NCI-H82 treated with DMSO at 0.1 percent for 48 hours (cell line): Measurements from ENCODE around the gene GAB1.
"Not testable (repeated sequence)": the region's sequence is repeated elsewhere in the genome, so short reads cannot be mapped to it uniquely, and the experiment has no call there.

ENCODE experiments used
- DNase-seq: peaks from one replicate; lab custom pipeline; 2025; ENCODE audit not compliant: unreplicated experiment; lab: John Stamatoyannopoulos, UW

The GAB1 gene

DNA sequence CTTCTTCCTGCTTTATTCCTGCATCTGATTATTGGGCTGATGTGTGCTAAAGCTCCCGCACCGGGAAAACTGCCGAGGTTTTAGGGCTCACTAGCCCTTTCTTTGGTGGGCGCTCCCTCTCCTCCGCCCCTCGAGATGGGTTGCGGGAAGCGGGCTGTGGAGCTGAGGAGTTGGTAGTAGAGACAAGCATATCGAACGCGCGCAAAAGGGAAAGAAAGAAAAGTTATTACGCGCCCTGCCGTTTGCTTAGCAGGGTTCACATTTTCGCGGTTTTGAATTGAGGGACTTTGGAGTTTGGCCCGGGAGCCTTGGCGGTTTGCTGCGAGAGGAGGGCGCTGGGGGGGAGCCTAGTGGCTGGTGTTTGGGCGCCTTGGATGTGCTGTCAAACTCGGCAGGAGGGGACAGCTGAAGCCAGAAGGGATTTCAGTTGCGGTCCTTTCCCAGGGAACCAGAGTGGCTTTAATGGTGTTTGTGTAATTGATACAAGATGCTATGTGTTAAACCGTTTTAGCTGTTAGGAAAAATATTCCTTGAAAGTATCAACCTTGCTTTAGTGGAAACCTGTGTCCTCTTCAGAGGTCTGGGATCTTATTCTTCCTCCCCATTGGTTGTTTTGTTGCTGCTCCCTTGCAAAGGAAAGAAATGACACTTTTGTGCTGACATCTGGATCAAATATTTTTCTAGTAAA, 1.1 kb downstream of the GAB1 start:
- no peak for DNase-seq

DNA sequence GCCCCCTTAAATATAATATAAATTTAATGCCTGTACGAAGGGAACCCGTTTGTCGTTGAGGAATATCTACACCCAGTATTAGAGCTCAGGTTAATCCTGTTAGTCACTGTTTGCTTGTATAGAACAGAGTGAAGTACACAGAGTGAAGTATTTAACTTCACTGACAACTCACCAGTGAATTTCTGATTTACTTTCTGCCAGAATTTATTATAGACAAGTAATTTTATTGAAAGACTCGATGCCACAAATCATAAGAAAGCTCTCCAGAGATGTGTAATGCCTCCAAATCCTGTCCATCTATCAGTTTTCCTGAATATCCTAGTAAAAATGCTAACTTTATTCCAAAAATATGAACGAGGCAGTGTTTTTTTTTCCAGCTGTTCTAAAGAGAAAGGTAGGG, 1.6 kb downstream of the GAB1 start:
- peak; percentile 22 for DNase-seq

DNA sequence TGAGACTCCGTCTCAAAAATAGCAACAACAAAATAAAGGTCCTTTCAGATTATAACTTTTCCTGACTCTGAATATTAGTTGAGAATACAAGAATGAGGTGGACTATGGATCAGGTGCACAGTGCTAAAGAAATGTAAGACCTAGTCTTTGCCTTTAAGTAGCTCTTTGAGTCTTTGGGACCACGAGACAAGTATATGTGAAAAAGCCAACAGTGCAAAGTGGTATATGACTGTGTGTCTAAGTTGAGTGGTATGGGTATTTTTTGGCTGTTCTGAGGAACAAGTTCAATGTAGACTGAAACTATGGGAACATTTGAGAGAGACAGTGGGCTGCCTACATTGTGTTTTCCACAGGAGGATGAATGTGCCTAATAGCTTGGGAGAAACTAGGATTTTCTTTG, 2.8 kb downstream of the GAB1 start:
- no peak for DNase-seq

DNA sequence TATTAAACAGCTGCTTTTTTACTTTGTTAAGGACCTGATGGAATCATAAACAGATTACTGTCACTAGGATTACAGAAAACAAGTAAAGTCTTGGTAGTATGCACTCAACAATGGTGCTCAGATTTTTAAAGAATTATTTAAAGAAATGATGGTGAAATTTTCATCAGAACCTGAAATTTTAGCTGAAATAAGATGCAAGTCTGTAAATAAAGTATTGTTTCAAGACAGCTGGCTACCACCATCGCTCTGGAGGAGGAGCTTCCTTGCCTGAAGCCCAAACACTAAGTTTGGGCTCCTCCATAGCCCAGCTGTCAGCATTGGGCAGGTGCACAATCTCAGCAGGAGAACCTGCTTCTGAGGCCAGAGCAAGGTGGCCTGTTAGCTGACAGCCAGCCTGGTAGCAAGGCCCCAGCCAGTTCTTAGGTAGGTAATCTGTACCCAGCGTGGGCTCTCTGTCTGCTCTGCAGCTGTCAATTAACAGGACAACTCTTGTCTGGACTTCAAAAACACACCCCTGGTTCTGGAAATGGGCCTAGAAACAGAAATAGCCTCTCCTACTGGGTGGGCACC, 4.6 kb downstream of the GAB1 start:
- DNase-seq: no peak

DNA sequence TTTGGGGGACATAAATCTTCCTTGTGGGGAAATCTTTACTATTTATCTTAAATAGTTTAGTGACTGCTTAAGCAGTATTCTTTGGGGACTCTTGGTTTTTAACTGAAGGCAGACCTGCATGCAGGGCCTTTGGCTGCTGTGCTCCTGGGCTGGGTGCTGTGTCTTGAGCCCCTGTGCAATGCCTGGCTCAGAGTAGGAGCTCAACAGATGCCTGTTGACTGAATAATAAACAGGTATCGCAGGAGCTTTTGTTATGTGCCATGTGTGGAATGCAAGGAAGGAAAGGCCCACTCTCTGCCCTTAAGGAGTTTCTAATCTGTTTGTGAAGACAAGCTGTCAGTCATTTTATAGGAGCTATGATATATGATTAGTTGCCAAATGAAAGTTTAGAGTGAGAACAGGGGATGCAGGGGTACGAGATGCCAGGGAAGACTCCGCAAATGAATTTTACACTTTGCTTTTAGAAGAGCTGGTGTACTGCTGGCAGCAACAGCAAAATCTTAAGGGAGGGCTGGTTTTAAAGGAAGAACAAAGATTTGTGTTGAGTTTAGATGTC, 6.7 kb downstream of the GAB1 start:
- DNase-seq: no peak

DNA sequence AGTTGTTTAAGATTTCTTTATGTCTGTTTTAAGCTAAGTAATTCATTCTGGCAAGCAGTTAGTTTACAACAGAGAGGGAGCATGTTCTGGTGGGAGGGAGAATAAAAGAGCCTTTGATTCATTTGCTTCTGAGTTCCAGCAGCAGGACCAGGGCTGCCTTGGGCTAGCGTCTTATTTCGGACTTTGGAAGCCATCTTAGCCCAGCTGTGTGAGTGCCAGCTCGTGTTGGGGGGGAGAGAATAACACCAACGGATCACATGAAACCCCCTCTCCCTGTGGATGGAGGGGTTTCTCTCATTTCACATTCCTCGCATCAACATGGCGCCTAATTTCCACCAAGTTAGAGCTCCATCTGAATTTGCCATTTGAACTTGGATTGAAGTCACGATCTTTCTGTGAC, 7.4 kb downstream of the GAB1 start:
- DNase-seq: no peak

DNA sequence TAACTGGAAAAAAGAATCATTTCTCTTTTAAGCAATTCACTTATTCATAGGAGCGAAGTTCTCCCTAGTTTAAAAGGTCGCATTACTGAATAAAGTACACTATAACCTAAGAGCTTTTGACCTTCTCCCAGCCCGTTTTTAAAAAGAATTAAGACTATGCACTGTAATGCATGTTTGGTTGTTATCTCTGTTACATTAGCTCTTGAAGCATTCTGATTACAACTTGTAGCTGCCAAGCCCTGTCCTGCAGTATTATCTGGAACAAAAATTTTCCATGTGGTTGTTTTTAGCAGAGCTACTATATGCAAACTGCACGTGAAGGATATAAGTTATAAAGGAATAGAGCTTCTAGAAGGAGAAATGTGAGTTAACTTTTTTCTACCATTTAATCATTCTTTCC, 8.1 kb downstream of the GAB1 start:
- DNase-seq: no peak

DNA sequence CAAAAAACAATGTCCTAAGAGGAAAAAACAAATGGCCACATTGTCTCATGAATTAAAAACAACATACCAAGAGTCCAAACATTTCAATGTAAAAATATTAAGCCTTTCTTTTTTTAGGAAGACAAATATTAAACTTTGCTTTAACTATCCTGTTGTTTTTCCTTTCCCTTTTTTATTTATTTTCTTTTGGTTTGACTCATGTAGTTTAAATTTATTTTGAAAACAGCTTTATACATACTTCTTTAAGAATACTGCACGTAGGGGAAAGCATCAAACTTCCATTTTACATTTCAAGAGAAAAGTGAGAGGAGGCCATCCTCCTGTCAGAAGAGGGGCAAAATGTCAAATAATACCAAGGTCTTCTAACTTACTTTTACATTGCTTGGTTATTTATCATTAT, 8.7 kb downstream of the GAB1 start:
- DNase-seq: no peak

DNA sequence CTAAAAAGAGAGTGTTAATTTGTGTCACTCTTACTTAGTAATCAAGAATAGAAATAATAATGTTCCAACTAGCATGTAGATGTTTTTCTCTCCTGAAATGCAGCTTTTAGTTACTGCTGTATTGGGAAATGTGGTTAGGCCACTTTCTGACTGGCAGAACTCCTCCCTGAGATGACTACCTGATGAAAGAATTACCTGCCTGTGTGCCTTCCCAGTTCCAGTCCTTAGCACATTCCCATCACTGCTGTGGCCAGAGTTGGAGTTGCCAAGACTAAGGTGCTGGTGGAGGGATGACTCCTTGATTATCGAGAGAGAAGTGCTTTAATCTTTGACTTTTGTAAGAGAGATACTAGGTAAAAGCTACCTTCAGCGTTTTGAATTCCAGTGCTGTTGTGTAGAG, 9.5 kb downstream of the GAB1 start:
- no peak for DNase-seq

DNA sequence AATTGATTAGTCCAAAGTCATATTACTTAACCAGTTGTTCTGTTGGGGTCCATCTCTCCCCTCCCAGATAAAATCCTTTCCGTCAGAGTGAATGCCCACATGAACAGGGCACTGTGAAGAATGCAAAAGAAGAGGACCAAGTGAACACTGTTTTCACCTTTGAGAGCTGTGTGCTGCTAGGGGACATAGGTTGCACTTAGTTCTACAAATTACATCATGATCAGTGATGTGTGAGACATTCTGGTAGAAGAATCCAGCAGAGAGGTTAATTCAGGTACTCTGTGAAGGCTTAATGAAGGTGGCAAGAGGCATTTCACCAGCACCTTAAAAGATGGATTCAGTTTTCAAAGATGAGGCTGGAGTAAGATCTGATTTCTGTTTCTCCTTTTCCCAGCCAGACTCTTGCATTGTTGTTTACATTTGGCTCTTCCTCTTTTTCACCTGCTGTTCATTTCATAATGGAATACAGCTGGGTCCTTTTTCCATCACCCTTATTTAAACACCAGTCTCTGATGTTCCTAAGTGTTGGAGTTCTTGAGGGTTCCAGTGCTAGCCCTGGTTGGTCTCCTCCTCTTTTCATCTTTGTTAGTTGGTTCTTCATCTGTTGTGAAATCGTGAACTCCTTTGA, 10.9 kb downstream of the GAB1 start:
- no peak for DNase-seq

DNA sequence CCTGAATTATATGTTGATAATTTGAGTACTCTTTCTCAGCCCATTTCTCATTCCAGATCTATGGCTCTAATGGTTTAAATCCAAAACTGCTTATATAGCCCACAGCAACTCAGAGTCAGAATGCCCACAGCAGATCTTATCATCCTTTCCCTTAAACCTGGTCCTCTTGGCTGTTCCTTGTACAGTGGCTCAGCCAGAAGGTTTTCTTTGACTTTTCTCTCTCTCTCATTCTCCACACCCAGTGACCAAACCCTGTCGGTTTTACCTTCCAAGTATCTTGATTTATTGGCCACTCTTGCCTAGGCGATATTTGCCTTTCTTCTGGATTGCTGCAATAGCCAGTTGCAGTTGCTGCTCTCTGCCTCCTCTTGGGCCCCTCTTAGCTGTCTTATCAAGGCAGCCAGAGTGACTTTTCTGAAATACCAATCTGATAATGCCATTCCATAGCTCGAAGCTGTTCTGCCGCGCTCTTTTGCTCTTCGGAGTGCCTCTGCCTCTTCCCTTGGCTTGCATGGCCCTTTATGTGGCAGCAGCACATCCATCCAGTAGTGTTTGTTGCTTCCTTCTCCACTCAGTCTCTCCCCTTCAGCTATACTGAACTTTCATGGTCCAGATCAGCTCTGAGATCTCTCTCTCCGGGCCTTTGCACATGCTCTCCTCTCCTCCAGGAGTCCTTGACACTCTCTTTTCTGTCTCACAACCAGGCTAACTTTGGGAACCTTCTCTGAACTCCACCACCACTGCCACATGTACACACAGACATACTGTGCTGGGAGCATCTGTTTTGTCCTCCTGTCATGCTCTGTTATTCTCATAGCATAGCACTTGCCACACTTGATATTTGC, 11.8 kb downstream of the GAB1 start:
- DNase-seq: no peak

DNA sequence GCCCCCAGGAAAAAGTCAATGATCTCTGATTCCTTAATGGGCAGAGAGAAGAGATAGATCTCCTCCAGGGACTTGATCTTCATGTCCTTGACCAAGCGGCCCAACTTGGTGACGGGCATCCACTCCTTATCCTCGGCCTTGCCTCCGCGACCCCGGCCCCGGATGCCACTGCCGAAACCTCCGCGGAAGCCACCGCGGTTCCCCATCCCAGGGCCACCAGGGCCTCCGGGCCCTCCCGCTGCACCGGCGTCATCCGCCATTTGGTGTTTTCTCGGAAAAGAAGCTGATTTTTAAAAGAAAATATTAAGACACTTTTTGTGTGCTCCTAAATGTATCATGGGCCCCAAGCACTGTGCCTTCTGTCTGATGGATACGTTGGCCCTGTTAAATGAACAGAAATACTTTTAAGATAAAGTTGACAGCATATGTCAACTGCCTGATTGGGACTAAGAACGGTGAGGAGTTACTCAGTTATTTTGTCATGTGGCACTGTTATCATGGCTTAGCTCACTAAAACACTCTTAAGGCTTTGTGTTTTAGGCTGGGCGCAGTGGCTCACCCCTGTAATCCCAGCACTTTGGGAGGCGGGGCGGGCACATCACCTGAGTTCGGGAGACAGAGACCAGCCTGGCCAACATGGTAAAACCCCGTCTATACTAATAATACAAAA, 13.3 kb downstream of the GAB1 start:
- DNase-seq: not testable (repeated sequence)

DNA sequence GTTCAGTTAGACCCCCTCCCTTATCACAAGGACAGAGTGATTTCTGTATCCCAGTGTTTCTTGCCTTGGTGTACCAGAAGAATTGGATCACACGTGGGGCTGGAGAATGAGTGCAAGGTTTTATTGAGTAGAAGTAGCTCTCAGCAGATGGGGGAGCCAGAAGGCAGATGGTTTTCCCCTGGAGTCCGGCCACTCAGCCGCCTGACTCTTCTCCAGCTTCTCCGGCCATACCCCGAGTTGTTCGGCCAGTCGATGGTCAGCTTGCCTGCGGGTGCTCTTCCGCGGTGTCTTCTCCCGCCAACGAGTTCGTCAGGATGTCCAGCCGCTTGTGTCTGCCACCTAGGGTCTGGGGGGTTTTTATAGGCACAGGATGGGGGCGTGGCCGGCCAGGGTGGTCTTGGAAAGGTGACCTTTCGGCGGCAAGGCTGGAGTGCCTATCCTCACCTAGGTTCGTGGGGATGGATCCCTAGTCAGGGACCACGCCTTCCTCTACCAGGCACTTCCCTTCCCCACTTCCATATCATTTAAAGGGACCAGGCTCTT, 14.5 kb downstream of the GAB1 start:
- DNase-seq: no peak

DNA sequence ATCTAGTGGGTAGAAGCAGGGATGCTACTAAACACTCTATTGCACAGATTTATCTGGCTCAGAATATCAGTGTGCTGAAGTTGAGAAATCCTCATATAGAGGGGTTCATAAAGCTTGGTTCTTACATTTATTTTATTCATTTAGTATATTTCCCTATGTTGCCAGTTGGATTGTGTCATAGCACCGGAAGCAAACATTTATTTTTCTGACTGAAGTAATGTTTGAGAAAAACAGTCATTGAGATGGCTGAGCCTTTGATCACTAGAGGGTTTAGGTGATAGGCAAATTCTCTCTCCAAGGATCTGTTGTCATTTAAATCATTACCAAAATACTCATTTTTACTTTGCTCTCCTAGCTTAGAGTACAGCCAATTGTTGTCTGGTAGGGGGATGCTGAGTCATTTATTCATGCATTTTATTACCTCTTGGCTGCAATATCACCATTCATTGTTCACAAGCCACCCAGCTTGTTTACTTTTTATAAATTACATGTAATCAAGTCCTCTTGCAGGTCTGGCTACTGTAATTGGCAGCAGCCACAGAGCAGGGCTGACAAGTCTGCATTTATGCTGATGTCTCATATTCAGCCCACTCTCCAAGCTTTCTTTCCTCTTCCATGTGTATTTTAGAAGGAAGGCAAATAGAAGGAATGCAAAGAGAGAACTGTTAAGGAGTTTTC, 15.2 kb downstream of the GAB1 start:
- DNase-seq: no peak

DNA sequence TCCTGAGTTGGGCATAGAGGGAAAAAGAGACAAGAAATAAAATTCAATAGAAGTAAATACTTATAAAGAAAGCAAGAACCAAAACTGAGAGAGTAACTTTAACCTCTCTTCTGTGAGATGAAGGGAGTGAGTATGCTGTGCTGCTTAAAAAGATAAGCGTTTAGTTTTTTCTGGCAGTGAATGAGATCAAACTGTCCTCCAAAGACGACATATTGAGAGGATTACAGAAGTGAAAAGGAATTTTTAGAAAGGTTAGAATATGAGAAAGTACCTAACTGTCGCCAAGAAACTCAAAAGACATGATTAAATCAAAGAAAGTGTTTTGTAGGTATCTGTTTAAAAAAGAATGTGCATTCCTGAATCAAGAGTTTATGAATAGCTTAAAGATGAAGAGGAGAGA, 16.0 kb downstream of the GAB1 start:
- DNase-seq: no peak

DNA sequence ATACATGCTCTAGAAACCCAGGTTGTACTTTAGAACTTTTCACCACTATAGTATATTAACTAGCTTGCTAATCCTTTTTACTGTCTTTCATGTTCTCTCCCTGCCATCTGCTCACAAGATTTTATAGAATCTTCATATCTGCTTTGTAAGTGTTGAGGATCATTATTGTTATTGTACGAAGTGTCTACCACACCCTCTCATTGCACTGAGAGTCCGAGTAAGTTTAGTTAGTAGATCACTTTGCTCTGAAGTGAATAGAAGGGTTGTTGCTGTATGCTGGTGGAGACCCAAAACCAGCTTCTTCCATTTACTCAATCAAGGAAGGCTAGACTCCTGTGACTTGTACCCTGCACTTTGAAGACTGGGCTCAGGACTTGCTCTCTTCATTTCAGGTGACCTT, 17.1 kb downstream of the GAB1 start:
- DNase-seq: peak; percentile 9

DNA sequence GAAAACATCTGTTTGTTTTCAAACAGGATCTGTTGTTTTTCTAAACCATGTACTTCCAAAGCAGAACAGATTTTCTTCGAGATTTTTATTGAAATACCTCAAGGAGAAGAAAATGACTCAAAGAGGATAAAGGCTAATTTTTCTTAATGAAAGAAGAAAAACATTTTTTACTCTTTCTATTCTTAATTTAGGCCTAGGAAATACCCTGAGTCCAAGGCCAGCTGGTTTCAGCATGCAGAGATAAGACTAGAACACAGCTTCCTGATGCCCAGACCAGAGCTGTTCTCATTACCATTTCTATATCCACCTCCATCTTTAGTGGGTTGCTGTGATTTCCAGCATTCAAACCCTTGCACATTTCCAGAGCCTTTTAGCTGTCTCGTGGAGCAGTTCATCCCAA, 18.3 kb downstream of the GAB1 start:
- DNase-seq: no peak

DNA sequence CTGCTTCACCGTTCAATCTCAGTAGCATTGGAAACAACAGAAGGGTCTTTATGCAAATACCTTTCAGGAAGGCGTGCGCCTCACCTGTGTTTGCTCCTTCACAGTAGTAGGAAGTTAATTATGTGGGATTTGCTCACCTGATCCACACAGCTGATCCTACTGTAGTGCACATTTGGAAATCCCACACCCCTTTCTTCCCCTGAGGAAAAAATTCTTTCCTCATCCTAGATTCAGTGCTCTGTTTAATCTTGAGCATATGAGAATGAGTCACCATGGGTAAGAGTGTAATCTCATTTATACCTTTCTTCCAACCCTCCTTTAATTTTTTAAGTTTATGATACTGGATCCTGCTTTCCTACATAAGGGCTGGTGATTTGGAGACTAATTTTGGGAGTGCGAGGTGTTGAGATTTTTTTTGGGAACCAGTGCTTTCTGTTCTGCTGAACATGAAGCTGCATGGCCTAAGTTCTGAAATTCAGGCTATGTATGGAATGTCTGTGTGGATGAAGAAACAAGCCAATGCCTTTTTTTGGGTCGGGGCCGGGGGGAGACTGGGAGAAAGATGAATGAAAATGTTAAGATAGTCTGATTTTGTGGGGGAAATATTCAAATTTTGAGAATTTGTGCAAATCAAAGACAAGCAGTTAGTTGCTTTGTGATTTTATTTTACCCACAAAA, 19.0 kb downstream of the GAB1 start:
- DNase-seq: no peak

DNA sequence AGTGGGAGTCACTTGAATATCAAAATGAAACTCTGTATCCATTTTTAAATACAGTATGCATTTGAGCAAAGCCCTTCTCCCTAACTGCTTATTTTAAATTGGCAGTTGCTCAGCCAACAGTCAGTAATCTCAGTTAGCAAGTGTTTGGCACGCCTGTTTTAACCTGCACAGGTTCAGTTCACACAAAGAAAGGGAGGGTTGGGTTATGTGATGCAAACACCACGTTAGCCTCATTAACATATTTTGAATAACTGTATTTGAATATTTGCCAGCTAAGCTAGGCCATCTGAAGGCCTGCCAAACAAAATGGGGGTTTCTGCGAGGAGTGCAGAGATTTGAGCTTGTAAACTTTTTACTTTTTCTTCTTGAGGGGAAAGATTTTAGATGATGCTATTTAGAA, 19.8 kb downstream of the GAB1 start:
- DNase-seq: no peak
